Neural cell (in vitro differentiated cells): Measurements from ENCODE around the gene CIZ1. TPM values are rescaled to one million over a fixed set of nuclear protein-coding genes. Genes with fewer than 3 reads are reported as not detected.

Source experiments
- H2AFZ ChIP-seq: fragments of 200-600, 300-800 bp; sonication (generic), shearing (Covaris generic); 2 replicates; pipeline ENCODE4 v1.6.0; 2014; ENCODE audit warnings: low read depth, mild to moderate bottlenecking, antibody characterized with exemption, low read length, moderate library complexity
- H3F3A ChIP-seq: fragments of 200-600 bp; shearing (Covaris generic); 2 replicates; pipeline ENCODE4 v1.6.1; 2016; ENCODE audit warnings: mild to moderate bottlenecking, moderate library complexity, mixed read lengths, antibody characterized with exemption, low read length; ENCODE audit not compliant: insufficient read depth, poor library complexity, severe bottlenecking
- H3K27ac ChIP-seq: fragments of 200-600, 300-800 bp; sonication (generic), shearing (Covaris generic); 2 replicates; pipeline ENCODE4 v1.5.1; 2014; ENCODE audit warnings: mild to moderate bottlenecking, low read length, moderate library complexity
- H3K27me3 ChIP-seq: fragments of 300-800, 200-600 bp; sonication (generic), shearing (Covaris generic); 2 replicates; pipeline ENCODE4 v1.6.0; 2014; ENCODE audit warnings: mild to moderate bottlenecking, low read depth, low read length, moderate library complexity; ENCODE audit not compliant: insufficient read depth
- H3K36me3 ChIP-seq: fragments of 300-800, 200-600 bp; sonication (generic), shearing (Covaris generic); 2 replicates; pipeline ENCODE4 v1.5.1; 2014; ENCODE audit warnings: mild to moderate bottlenecking, antibody characterized with exemption, low read length, moderate library complexity; ENCODE audit not compliant: insufficient read depth
- H3K4me2 ChIP-seq: fragments of 300-800, 200-600 bp; sonication (generic), shearing (Covaris generic); 2 replicates; pipeline ENCODE4 v1.6.0; 2014; ENCODE audit warnings: mild to moderate bottlenecking, low read length
- H3K4me3 ChIP-seq: fragments of 300-800, 200-600 bp; sonication (generic), shearing (Covaris generic); 2 replicates; pipeline ENCODE4 v1.5.1; 2014; ENCODE audit warnings: mild to moderate bottlenecking, low read length, moderate library complexity
- H3K79me2 ChIP-seq: fragments of 200-600 bp; shearing (Covaris generic); replicated peaks from 2 replicates; pipeline ENCODE4 v1.6.0; 2014; ENCODE audit warnings: mild to moderate bottlenecking, low read length, moderate library complexity; ENCODE audit not compliant: insufficient read depth
- H3K9ac ChIP-seq: fragments of 300-800, 200-600 bp; sonication (generic), shearing (Covaris generic); 2 replicates; pipeline ENCODE4 v1.6.1; 2016; ENCODE audit warnings: mild to moderate bottlenecking, low read length, mixed read lengths
- H3K9me2 ChIP-seq: fragments of 200-600 bp; shearing (Covaris generic); 2 replicates; pipeline ENCODE4 v1.6.1; 2016; ENCODE audit warnings: mild to moderate bottlenecking, low read length, mixed read lengths; ENCODE audit not compliant: insufficient read depth
- H3K9me3 ChIP-seq: fragments of 200-600, 300-800 bp; sonication (generic), shearing (Covaris generic); 2 replicates; pipeline ENCODE4 v1.6.1; 2016; ENCODE audit warnings: mild to moderate bottlenecking, mixed run types, low read length, moderate library complexity, mixed read lengths
- H4K20me1 ChIP-seq: fragments of 200-600 bp; shearing (Covaris generic); 2 replicates; pipeline ENCODE4 v1.6.1; 2016; ENCODE audit warnings: mild to moderate bottlenecking, mixed run types; ENCODE audit not compliant: insufficient read depth
- EP300 ChIP-seq: fragments of 450-650 bp; conservative IDR thresholded peaks from 2 replicates; pipeline ENCODE4 v1.6.1; 2014; ENCODE audit warnings: antibody characterized with exemption, mild to moderate bottlenecking, moderate library complexity; ENCODE audit not compliant: poor library complexity, severe bottlenecking
- EZH2 ChIP-seq: fragments of 200-600, 300-800 bp; shearing (Covaris generic), sonication (generic); IDR thresholded peaks from 2 replicates; pipeline ENCODE4 v1.6.1; 2014; ENCODE audit warnings: antibody characterized with exemption, low read length, borderline replicate concordance, mild to moderate bottlenecking; ENCODE audit not compliant: insufficient read depth, poor library complexity, severe bottlenecking
- MXI1 ChIP-seq: fragments of 450-650 bp; conservative IDR thresholded peaks from 2 replicates; pipeline ENCODE4 v1.6.1; 2014; ENCODE audit warnings: antibody characterized with exemption, mild to moderate bottlenecking; ENCODE audit not compliant: poor library complexity, severe bottlenecking
- POLR2AphosphoS5 ChIP-seq: IDR thresholded peaks from 2 replicates; pipeline ENCODE4 v1.6.1; 2012
- RAD21 ChIP-seq: fragments of 450-650 bp; conservative IDR thresholded peaks from 2 replicates; pipeline ENCODE4 v1.6.1; 2014; ENCODE audit warnings: antibody characterized with exemption, mild to moderate bottlenecking, moderate library complexity
- REST ChIP-seq: IDR thresholded peaks from 2 replicates; pipeline ENCODE4 v1.6.1; 2012; ENCODE audit warnings: borderline replicate concordance
- SMC3 ChIP-seq: fragments of 450-650 bp; conservative IDR thresholded peaks from 2 replicates; pipeline ENCODE4 v1.6.1; 2014; ENCODE audit warnings: antibody characterized with exemption, mild to moderate bottlenecking, moderate library complexity; ENCODE audit not compliant: poor library complexity
- TAF1 ChIP-seq: IDR thresholded peaks from 2 replicates; pipeline ENCODE4 v1.6.1; 2012; ENCODE audit warnings: low read depth
- polyA plus RNA-seq: library from polyadenylated mRNA; depleted of rRNA; stranded (reverse); fragments of >200 nt; gene quantifications from 2 replicates; pipeline ENCODE4 v1.2.3, GENCODE V29; 2014
- TF ChIP-seq, protein P1 (sequence below): fragments of 450-650 bp; IDR thresholded peaks from 2 replicates; pipeline ENCODE4 v1.5.1; 2014; ENCODE audit warnings: antibody characterized with exemption, mild to moderate bottlenecking, moderate library complexity; ENCODE audit not compliant: poor library complexity, severe bottlenecking

The CIZ1 gene
- polyA plus RNA-seq, 1 donor from 2014 or later = 25.6 TPM

- peak overlapping the region; percentile 20 for H3K4me2 ChIP-seq
- H4K20me1 ChIP-seq = no peaks in the 10 kb centered on the region
- H3K79me2 ChIP-seq = peaks cover 17% of the 10 kb centered on the region
- H3K4me3 ChIP-seq = peak overlapping the region; percentile 99
- H3K9ac ChIP-seq = no peak overlapping the region
- H3K36me3 ChIP-seq = peaks cover 5% of the 10 kb centered on the region
- no peaks in the 10 kb centered on the region for H3F3A ChIP-seq
- H3K27me3 ChIP-seq = no peaks in the 10 kb centered on the region
- H3K27ac ChIP-seq = no peak overlapping the region
- TF ChIP-seq MXI1 = no peak
- TF ChIP-seq RAD21 = no peak
- no peak for TF ChIP-seq TAF1
- no peak overlapping the region for H2AFZ ChIP-seq
- H3K9me2 ChIP-seq = no peaks in the 10 kb centered on the region
- H3K9me3 ChIP-seq = no peaks in the 10 kb centered on the region
These were observed 11.3 kb upstream of the CIZ1 start for GRCh38 chr9:128202648-128203023.

GRCh38 chr9:128201441-128202369 is 10.3 kb upstream of the CIZ1 start:
- Histone ChIP-seq H2AFZ (no peak overlapping the region), H3K4me3 (no peak overlapping the region), H3K9me3 (no peaks in the 10 kb centered on the region), H3F3A (no peaks in the 10 kb centered on the region), H3K4me2 (no peak overlapping the region), H3K27ac (no peak overlapping the region), H3K9ac (no peak overlapping the region), H3K36me3 (peaks cover 5% of the 10 kb centered on the region), H4K20me1 (no peaks in the 10 kb centered on the region), H3K27me3 (no peaks in the 10 kb centered on the region), H3K79me2 (peaks cover 17% of the 10 kb centered on the region), H3K9me2 (no peaks in the 10 kb centered on the region)
- TF ChIP-seq MXI1 (no peak), REST (no peak), POLR2AphosphoS5 (no peak)

- no peak overlapping the region for H3K4me2 ChIP-seq
- peaks cover 8% of the 10 kb centered on the region for H3K79me2 ChIP-seq
- H4K20me1 ChIP-seq = no peaks in the 10 kb centered on the region
- H3K4me3 ChIP-seq = no peak overlapping the region
- H3K27ac ChIP-seq = no peak overlapping the region
- no peaks in the 10 kb centered on the region for H3K9me2 ChIP-seq
- TF ChIP-seq TAF1 (no peak), EZH2 (no peak), RAD21 (no peak), REST (no peak), MXI1 (no peak), SMC3 (no peak), POLR2AphosphoS5 (no peak), EP300 (no peak)
- TF ChIP-seq, protein P1, sequence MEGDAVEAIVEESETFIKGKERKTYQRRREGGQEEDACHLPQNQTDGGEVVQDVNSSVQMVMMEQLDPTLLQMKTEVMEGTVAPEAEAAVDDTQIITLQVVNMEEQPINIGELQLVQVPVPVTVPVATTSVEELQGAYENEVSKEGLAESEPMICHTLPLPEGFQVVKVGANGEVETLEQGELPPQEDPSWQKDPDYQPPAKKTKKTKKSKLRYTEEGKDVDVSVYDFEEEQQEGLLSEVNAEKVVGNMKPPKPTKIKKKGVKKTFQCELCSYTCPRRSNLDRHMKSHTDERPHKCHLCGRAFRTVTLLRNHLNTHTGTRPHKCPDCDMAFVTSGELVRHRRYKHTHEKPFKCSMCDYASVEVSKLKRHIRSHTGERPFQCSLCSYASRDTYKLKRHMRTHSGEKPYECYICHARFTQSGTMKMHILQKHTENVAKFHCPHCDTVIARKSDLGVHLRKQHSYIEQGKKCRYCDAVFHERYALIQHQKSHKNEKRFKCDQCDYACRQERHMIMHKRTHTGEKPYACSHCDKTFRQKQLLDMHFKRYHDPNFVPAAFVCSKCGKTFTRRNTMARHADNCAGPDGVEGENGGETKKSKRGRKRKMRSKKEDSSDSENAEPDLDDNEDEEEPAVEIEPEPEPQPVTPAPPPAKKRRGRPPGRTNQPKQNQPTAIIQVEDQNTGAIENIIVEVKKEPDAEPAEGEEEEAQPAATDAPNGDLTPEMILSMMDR = no peak
- H3K9ac ChIP-seq = no peak overlapping the region
- no peak overlapping the region for H2AFZ ChIP-seq
- no peaks in the 10 kb centered on the region for H3K36me3 ChIP-seq
- H3K9me3 ChIP-seq = no peaks in the 10 kb centered on the region
- H3K27me3 ChIP-seq = no peaks in the 10 kb centered on the region
- no peaks in the 10 kb centered on the region for H3F3A ChIP-seq
These were observed 2.2 kb upstream of the CIZ1 start for GRCh38 chr9:128193469-128194096.
